A172 (cell line): ENCODE data around the gene SLC9A5. TPM values are rescaled to one million over a fixed set of nuclear protein-coding genes. Genes with fewer than 3 reads are reported as not detected.

Experiments
- DNase-seq: peaks from one replicate; pipeline ENCODE4 v3.0.0-alpha.2; 2015; ENCODE audit warnings: low spot score
- total RNA-seq: library from RNA; depleted of rRNA; stranded (reverse); fragments of >200 nt; shearing (Covaris generic); gene quantifications from 2 replicates; pipeline ENCODE4 v1.2.3, GENCODE V29; 2014

SLC9A5 gene
- total RNA-seq, 1 experiment from 2014 or later = 0.03 TPM

DNA sequence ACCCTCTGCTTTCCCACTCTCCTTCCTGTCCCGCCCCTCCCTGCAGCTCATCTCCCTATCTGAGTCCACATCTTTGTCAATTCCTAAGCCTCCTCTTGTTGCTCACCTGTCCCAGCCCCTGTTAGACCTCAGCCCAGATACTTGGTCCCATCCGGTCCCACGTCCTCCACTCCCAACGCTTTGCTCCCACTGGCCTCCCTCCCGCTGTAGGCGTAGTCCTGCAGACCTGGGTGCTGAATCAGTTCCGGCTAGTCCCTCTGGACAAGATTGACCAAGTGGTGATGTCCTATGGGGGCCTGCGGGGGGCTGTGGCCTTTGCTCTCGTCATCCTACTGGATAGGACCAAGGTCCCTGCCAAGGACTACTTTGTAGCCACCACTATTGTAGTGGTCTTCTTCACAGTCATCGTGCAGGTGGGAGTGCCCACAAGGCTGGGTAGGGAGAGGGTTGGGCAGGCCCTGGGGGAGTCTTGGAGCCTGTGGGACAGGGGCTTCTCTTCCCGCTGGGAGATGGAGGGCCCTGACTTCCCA is 8.0 kb downstream of the SLC9A5 start:
- DNase-seq = no peak

DNA sequence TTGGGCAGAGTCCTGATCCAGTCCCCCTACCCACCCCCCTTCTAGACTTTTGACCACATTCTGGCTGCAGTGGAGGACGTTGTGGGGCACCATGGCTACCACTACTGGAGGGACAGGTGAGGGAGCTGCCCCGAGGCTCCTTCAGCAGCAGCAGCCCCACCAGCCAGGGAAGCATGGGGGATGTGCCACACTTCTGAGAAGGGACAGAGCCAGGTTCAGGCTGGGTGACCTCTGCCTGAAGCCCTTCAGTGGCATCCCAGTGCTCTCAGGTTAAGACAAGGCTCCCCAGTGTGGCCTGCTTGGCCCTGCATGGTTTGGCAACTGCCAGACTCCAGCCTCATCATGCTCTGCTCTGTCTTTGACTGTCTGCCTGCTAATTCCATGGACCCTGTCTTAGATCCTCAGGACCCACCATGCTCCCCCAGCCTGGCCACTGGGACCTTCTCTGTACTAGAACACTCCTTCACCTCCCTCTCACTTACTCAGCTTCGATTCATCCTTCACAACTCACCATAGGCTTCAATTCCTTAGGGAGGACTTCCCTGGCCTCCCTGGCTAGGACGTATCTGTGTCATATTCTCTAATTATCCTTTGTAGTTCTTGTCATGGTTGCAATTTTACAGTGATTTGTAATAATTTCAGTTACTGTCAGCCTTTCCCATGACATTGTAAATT is 8.8 kb downstream of the SLC9A5 start:
- DNase-seq = no peak

DNA sequence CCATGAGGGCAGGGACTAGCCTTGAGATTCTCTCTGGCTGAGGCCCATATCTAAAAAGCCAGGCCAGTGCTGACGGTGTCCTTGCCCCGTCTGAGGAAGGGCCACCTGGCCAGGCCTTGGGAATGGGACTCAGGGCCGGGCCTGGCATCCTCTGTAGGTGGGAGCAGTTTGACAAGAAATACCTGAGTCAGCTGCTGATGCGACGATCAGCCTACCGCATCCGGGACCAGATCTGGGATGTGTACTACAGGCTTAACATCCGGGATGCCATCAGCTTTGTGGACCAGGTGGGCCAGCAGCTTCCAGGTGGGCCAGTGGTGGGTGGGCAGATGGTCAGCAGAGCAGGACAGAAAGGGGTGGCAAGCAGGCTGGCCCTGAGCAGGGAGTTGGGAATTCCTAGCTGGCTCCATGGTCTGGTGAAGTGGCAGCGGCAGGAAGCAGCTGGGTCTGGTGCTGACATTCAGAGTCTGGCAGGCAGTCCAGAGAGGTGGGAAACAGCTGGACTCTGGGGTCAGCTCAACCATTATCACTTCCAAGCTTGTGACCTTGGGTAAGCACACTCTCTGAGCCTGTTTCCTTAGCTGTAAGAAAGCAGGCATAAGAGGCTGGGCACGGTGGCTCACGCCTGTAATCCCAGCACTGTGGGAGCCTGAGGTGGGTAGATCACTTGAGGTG is 9.5 kb downstream of the SLC9A5 start:
- no peak for DNase-seq

DNA sequence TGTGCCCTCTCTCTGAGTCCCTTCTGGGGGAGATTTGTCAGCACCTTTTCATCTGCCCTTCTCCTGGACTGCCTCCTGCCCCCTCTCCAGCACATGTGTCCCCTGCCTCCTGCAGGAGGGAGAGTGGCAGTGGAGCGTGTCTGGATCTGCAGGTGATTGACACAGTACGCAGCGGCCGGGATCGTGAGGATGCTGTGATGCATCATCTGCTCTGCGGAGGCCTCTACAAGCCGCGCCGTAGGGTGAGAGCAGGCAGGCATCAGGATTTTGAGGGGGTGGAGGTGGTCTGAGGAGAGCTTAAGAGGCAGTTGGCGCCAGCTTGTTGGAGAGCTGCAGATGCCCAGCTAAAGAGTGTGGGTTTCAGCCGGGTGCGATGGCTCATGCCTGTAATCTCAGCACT is 10.9 kb downstream of the SLC9A5 start:
- DNase-seq = no peak

- DNase-seq = peak; percentile 76
These were observed 11.8 kb downstream of the SLC9A5 start for GRCh38 chr16:67260426-67261063.

- DNase-seq = no peak
These were observed 14.4 kb downstream of the SLC9A5 start for GRCh38 chr16:67263201-67263600.

DNA sequence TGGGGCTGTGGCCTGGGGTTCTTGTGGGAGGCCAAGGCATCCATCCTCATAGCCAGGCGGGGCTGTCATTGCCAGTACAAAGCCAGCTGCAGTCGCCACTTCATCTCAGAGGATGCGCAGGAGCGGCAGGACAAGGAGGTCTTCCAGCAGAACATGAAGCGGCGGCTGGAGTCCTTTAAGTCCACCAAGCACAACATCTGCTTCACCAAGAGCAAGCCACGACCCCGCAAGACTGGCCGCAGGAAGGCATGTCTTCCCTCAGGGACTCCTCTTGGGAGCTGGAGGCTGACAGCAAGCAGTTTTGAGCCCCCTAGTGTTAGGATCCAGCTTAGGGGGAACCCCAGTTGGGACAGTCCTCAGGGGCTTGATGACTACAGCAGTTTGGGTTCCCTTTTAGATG is 15.5 kb downstream of the SLC9A5 start:
- no peak for DNase-seq

DNA sequence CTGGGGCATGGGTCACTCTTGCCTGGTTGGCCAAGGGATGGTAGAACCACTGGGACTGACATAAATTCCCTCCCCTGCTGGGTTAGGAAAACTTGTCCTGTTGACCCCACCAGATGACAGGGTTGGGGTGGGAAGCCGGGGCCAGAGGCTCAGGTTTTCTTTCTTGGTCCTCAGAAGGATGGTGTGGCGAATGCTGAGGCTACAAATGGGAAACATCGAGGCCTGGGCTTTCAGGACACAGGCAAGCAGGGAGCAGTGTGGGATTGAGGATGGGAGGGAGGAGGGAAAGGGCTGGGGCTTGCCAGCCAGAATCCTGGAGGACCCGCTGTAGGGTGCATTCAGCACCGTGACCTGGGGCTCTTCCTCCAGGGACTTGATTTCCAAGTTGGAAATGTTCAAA is 16.1 kb downstream of the SLC9A5 start:
- no peak for DNase-seq

DNA sequence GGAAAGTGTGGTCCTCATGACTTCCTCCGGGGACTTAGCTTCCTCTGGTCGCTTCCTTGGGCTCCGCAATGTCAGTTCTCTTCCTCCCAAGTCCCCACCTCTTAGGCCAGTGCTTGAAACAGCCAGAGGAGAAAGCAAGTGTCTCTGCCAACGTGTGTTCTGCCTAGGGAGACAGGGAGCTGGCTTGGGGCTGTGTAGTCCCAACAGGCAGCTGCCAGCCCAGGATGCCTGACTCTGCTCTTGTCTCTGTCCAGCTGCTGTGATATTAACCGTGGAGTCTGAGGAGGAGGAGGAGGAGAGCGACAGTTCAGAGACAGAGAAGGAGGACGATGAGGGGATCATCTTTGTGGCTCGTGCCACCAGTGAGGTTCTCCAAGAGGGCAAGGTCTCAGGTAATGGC is 17.1 kb downstream of the SLC9A5 start:
- no peak for DNase-seq

DNA sequence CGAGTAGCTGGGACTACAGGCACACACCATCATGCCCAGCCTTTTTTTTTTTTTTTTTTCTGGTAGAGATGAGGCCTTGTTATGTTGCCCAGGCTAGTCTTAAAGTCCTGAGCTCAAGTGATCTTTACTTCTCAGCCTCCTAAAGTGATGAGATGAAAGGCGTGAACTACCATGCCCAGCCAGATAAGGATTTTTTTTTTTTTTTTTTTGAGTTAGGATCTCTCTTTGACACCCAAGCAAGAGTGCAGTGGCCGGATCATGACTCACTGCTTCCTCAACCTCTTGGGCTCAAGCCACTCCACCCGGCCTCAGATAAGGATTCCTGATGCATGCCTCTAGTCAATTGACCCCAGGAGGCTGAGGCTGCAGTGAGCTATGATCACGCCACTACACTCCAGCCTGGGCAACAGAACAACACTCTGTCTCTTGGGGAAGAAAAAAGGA is 19.4 kb downstream of the SLC9A5 start:
- DNase-seq = peak; percentile 98

DNA sequence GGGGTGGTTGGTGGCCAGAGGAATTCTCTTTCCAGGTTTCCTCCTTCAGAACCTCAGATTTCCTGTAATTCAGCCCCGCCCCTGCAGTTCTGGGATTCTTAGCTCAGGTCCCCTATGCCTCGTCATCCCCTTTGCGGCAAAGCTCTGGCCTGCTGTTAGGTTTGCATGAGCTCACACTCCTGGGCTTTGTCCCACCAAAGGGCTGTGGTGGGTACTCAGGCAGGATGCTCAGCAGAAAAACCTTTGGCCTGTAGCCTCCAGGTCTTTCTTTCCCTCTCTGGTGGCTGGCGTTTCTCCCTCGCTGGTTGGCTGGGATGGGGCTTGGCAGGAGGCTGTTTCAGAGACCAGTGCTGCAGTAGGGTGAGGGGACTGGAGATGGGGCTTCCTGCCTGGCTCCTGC is 21.0 kb downstream of the SLC9A5 start:
- DNase-seq = peak; percentile 60

- no peak for DNase-seq
These were observed 22.2 kb downstream of the SLC9A5 start for GRCh38 chr16:67270931-67271338.

- DNase-seq = no peak
These were observed 22.7 kb downstream of the SLC9A5 start for GRCh38 chr16:67271446-67271845.

DNA sequence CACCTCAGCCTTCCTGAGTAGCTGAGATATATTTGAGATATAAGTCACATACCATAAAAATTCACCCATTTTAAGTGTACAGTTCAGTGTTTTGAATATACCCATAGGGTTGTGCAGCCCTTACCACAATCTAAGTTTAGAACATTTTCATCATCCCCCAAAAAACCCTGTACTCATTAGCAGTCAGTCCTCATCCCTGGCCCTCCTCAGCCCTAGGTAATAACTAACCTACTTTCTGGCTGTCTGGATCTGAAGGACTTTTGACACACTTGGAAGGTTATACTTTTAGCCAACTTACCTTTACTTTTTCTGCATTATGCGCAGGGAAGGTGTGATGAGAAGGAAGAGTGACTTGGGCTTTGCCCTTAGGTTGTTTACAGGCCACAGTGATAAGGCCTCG is 26.5 kb downstream of the SLC9A5 start:
- no peak for DNase-seq

DNA sequence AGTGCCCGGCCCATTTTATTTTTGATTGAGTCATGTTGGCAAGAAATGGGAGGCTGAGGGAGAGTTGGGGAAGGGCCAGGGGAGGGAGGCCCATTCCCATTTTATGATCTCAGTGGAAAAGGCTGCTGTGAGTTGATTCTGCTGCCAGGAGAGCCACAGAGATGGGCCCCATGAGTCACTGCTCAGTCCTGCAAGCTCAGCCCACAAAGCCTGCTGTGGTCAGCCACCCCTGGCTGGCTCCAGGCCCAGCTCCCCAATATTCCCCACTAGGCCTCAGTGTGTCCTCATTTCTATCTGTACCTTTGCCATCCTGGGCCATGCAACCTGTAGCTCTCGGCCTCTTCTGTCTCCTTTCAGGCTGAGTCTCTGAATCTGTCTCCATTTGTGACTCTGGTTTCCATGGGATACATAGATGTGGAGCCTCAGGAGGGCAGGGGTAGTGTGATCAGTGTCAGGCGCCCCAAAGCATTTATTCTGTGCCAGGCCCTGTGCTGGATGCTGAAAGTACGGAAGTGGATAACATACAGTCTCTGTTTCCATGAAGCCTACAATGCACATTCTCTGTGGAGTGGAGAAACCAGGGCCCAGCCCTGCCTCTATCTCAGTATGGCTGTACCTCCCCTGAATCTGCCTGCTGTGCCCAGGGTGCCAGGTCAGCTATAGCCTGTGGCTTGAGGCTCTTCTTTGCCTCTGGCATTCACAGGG is 28.7 kb downstream of the SLC9A5 start:
- DNase-seq = peak; percentile 99

DNA sequence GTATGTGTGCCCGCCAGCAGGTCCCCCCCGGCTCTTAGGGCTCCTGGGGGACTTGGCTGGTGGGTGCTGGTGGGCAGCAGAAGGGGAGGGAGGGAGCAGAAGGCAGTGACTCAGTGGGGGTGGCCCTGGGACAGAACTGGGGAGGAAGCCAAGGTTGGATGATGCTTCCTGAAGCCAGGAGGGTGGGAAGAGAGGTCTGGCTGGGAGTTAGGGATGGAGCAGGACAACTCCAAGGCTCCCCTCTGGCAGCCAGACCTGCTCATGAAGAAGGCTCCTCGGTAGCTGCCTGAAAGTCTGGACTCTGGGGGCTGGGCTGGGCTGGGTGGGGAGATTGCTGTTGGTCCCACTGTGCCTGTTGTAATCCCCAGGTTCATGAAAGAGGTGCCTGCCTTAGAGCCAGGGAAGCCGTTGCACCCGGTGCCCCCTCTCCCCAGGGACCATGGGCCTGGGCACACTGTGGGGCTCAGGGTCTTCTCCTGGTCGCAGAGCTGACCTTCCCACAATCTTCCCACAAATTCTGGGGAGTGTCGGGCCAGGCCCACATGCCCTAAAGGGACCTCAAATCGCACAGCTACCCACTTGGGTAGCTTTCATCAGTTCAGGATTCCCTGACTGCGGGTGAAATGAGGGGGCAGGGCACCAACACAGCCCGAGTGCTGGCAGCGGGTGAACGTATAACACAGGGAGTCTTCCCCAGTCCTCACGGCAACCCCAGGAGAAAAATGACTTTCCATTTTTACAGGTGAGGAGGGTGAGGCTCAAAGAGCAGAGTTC is 29.4 kb downstream of the SLC9A5 start:
- peak; percentile 84 for DNase-seq

GRCh38 chr16:67278773-67279295 is 30.1 kb downstream of the SLC9A5 start:
- no peak for DNase-seq

DNA sequence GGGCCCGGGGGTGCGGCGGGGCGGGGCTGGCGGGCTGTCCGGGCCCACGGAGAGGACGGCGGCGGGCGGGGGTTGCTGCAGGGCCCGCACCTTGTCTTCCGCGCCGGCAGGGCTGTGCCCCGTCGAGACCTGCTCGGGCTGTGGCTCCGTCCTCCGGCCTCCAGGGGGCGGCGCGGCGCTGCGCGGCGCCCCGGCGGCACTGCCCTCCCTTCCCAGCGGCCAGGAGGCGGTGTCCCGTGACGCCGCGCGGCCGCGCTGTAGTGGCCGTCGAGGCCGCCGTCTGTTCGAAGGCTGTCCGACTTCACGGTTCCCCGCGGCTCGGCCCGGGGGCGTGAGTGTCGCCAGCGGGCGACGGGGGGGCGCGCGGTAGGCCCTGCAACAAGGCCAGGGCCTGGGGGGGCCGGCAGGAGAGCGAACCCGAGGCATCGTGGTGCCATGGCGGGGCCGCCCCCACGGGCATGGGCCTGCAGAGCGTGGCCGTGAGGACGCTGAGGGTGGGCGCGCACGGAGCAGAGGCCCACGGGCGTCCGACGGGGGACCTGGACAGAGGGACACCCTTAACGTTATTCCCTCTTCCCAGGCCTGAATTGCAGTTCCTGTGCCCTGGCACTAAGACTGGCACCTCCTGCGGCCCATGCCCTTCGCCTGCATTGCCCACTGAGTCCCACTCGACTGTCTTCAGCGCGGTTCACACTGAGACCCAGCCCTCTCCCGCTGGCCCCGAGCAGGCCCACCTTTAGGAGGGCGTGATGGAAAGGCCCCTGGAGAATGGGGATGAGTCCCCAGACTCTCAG is 30.7 kb downstream of the SLC9A5 start, which contains the start of gene PLEKHG4:
TSS of gene PLEKHG4 (plus strand) at position 237 of the 794 bp plus-strand sequence. CDS start at position 750, 513 bp downstream.
- no peak for DNase-seq

- DNase-seq = no peak
These were observed 31.6 kb downstream of the SLC9A5 start for GRCh38 chr16:67280090-67281015.
